ENCODE results near the gene TCF7L1. TPM values are rescaled to one million over a fixed set of nuclear protein-coding genes. Genes with fewer than 3 reads are reported as not detected.

Gene TCF7L1
- total RNA-seq, 8 experiments from 2014 or later = 1.4 to 10.1 (median 3.4) TPM

DNA sequence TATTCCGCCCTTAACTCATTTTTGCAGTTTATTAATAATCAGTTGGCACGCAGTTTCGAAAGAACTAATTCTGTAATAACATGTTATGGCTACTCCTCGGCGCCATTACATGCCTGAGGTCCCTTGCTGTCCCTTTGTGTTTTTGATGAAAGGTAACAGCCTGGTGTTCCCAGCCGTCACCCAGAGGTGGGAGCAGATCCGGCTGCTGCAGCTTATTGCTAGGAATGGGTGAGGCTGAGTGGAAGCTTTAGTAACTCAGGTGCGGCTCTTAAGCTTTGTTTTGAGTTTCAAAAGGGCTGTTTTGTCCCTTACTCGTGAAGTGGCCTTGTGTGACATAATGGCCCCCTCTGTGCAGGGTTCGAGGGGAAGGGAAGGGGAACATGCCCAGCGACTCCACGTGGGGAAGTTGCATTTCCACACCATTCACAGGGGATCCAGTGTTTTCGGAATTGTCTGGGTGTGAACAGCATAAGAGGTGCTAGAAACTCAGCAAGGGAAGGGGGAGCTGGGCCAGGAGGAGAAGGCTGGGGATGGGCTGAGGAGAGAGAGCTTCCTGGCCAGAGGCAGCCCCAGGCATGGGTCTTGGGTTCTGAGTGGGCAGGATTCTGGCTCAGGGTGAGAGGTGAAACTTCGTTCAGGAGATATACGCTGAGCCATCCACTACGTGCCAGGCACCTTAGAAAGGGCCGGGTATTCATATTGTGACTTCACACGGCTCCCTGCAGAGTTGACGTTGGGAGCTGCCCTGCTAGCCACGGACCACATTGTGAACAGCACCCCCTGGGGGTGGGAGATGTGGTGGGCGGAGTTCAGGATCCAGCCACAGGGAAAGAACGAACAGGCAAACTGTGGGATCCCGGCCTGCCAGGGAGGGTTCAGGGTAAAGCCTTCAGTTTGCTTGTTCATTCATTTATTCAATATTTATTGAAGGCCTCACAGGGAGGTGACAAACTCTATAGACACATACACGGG lies 110.2 kb downstream of the TCF7L1 start:
- H3K4me1 ChIP-seq (replicated peaks in 1 of 2) = peaks cover 27 to 31% of the 10 kb centered on the region in 2 donors
- in situ Hi-C loops (cut with MboI; ENCODE audit: low pct_unique_long_range_greater_than_20kb in 2 of 9, low sequenced_read_pairs in 9 of 9, unreplicated experiment in 9 of 9) = no loop called here
- ATAC-seq (replicated peaks in 6 of 8) = peak in 6 of 8 experiments; percentile 29 to 72 (median 38)
- H3K4me3 ChIP-seq = no peak overlapping the region
- H3K27ac ChIP-seq = no peak overlapping the region
- 74 to 100% (median 87%) methylated on average over 2 to 13 of the region's 24 CpGs; no CpG with 5 or more reads in 2 of the 10 experiments for WGBS, 10 experiments

DNA sequence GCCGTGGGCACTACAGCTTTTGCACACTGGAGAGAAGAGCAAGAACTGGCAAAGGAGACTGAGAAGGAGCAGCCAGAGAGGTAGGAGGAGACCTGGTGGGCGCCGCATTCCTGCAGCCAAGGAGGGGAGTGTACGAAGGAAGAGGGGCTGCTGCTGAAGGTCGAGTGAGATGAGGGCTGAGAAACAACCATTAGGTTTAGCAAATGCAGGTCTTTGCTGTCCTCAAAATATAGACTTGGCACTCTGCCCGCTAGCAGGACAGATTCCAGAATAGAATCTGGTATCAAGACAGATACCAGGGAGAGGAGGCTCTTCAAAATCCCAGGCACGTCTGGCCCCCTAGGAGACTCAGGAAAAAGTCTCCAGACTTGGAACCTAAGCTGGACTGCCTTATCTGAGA lies 111.6 kb downstream of the TCF7L1 start:
- in situ Hi-C loops (cut with MboI; ENCODE audit: low pct_unique_long_range_greater_than_20kb in 2 of 9, low sequenced_read_pairs in 9 of 9, unreplicated experiment in 9 of 9) = no loop called here
- Histone ChIP-seq H3K4me3 (no peak overlapping the region), H3K27ac (no peak overlapping the region), H3K4me1 (replicated peaks in 1 of 2) (peaks cover 36 to 40% of the 10 kb centered on the region in 2 donors)
- 83 to 100% (median 100%) methylated on average over 1 to 5 of the region's 7 CpGs; no CpG with 5 or more reads in 3 of the 10 experiments for WGBS, 10 experiments
- ATAC-seq (replicated peaks in 6 of 8) = no peak

- in situ Hi-C loops (cut with MboI; ENCODE audit: low pct_unique_long_range_greater_than_20kb in 2 of 9, low sequenced_read_pairs in 9 of 9, unreplicated experiment in 9 of 9) = no loop called here
- Histone ChIP-seq H3K4me1 (replicated peaks in 1 of 2) (peaks cover 36 to 40% of the 10 kb centered on the region in 2 donors), H3K4me3 (no peak overlapping the region), H3K27ac (no peak overlapping the region)
- WGBS, 10 experiments = 6 to 90% (median 60%) methylated on average over 1 to 4 of the region's 4 CpGs; no CpG with 5 or more reads in 3 of the 10 experiments
- ATAC-seq (replicated peaks in 6 of 8) = peak in 4 of 8 experiments; percentile 13 to 47 (median 24)
Measured at GRCh38 chr2:85245891-85246290, 112.7 kb downstream of the TCF7L1 start.

GRCh38 chr2:85246348-85246747 lies 113.2 kb downstream of the TCF7L1 start:
- H3K4me1 ChIP-seq (replicated peaks in 1 of 2) = peaks cover 36 to 40% of the 10 kb centered on the region in 2 donors
- no peak overlapping the region for H3K4me3 ChIP-seq
- WGBS, 10 experiments = 28 to 50% (median 37%) methylated on average over 2 to 4 of the region's 5 CpGs; no CpG with 5 or more reads in 7 of the 10 experiments
- in situ Hi-C loops (cut with MboI; ENCODE audit: low pct_unique_long_range_greater_than_20kb in 2 of 9, low sequenced_read_pairs in 9 of 9, unreplicated experiment in 9 of 9) = no loop called here
- H3K27ac ChIP-seq = no peak overlapping the region
- peak; percentile 20 to 85 (median 70) for ATAC-seq (replicated peaks in 6 of 8)

- ATAC-seq (replicated peaks in 6 of 8) = peak in 1 of 8 experiments; percentile 65
- H3K27ac ChIP-seq = no peak overlapping the region
- in situ Hi-C loops (cut with MboI; ENCODE audit: low pct_unique_long_range_greater_than_20kb in 2 of 9, low sequenced_read_pairs in 9 of 9, unreplicated experiment in 9 of 9) = no loop called here
- WGBS, 10 experiments = 0 to 83% (median 37%) methylated on average over 3 to 8 of the region's 8 CpGs; no CpG with 5 or more reads in 1 of the 10 experiments
- H3K4me1 ChIP-seq (replicated peaks in 1 of 2) = peaks cover 40 to 47% of the 10 kb centered on the region in 2 donors
- no peak overlapping the region for H3K4me3 ChIP-seq
Measured at GRCh38 chr2:85247610-85248009, 114.4 kb downstream of the TCF7L1 start.

GRCh38 chr2:85248773-85249509 lies 115.7 kb downstream of the TCF7L1 start:
- Histone ChIP-seq H3K4me1 (replicated peaks in 1 of 2) (peaks cover 45 to 54% of the 10 kb centered on the region in 2 donors), H3K4me3 (no peak overlapping the region), H3K27ac (no peak overlapping the region)
- ATAC-seq (replicated peaks in 6 of 8) = peak in 4 of 8 experiments; percentile 19 to 75 (median 52)
- 0 to 100% (median 40%) methylated on average over 1 to 7 of the region's 7 CpGs for WGBS, 10 experiments
- in situ Hi-C loops (cut with MboI; ENCODE audit: low pct_unique_long_range_greater_than_20kb in 2 of 9, low sequenced_read_pairs in 9 of 9, unreplicated experiment in 9 of 9) = no loop called here

- WGBS, 10 experiments = 0 to 100% (median 90%) methylated on average over 1 to 2 of the region's 2 CpGs; no CpG with 5 or more reads in 3 of the 10 experiments
- no peak overlapping the region for H3K27ac ChIP-seq
- no peak overlapping the region for H3K4me3 ChIP-seq
- ATAC-seq (replicated peaks in 6 of 8) = no peak
- in situ Hi-C loops (cut with MboI; ENCODE audit: low pct_unique_long_range_greater_than_20kb in 2 of 9, low sequenced_read_pairs in 9 of 9, unreplicated experiment in 9 of 9) = no loop called here
- peaks cover 56 to 65% of the 10 kb centered on the region in 2 donors for H3K4me1 ChIP-seq (replicated peaks in 1 of 2)
Measured at GRCh38 chr2:85250045-85250444, 116.9 kb downstream of the TCF7L1 start.

DNA sequence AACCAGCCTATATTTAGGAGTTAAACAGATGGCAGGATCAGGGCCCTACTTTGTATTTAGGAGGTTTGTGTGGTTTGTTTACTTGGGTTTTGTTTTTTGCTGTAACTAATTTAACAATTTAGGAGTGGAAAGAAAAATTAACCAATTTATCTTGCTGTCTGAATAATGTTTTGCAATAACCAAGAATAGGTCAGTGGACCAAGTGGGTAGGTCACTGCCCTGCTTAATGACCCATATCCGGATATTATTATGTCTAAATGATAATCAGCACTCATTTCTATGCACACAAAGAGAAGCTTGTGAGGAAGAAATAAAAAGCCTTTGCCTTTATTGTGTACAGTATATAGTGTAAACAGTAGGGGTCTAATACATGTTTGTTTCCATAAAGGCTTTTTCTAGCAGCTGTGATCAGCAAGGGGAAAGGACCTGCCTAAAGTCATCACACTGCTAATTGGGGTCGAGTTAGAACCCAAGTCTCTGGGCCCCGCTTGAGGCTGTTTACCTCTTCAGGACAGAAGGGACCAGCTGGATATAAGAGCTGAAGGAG lies 118.0 kb downstream of the TCF7L1 start:
- H3K4me1 ChIP-seq (replicated peaks in 1 of 2) = peaks cover 62 to 71% of the 10 kb centered on the region in 2 donors

DNA sequence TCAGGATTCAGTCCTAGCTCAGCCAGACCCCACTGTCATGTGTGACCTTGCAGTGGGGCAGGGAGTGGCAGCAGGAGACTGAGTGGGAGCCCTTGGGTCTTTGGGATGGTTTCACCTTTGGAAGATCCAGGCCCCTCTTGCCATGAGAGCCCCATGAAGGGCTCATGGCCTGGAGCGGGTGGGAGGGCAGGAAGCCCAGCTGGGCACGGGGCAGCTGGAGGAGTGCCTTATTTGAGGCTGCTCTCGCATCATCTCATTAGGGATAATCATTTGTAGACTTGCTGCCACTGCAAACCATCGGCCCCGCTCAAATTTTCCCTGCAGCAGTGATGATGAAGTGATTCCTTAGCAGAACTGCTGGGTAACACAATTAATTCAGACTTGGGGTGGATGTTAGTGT lies 120.7 kb downstream of the TCF7L1 start:
- 52 to 70% methylated on average over 2 to 3 of the region's 5 CpGs; no CpG with 5 or more reads in 8 of the 10 experiments for WGBS, 10 experiments
- in situ Hi-C loops (cut with MboI; ENCODE audit: low pct_unique_long_range_greater_than_20kb in 2 of 9, low sequenced_read_pairs in 9 of 9, unreplicated experiment in 9 of 9) = no loop called here
- Histone ChIP-seq H3K27ac (no peak overlapping the region), H3K4me3 (no peak overlapping the region), H3K4me1 (replicated peaks in 1 of 2) (peaks cover 47 to 59% of the 10 kb centered on the region in 2 donors)
- no peak for ATAC-seq (replicated peaks in 6 of 8)

More for the DNA sequence above, 118.0 kb downstream of the TCF7L1 start:
- in situ Hi-C loops (cut with MboI; ENCODE audit: low pct_unique_long_range_greater_than_20kb in 2 of 9, low sequenced_read_pairs in 9 of 9, unreplicated experiment in 9 of 9) = no loop called here
- WGBS, 10 experiments = 17 to 100% (median 73%) methylated on average over 1 to 2 of the region's 3 CpGs; no CpG with 5 or more reads in 5 of the 10 experiments
- ATAC-seq (replicated peaks in 6 of 8) = no peak
- Histone ChIP-seq H3K4me3 (no peak overlapping the region), H3K27ac (no peak overlapping the region)

- Histone ChIP-seq H3K4me1 (replicated peaks in 1 of 2) (peaks cover 50 to 59% of the 10 kb centered on the region in 2 donors), H3K4me3 (no peak overlapping the region), H3K27ac (peak overlapping the region in 1 of 2 donors; percentile 24)
- 46 to 100% (median 69%) methylated on average over 1 to 7 of the region's 11 CpGs for WGBS, 10 experiments
- in situ Hi-C loops (cut with MboI; ENCODE audit: low pct_unique_long_range_greater_than_20kb in 2 of 9, low sequenced_read_pairs in 9 of 9, unreplicated experiment in 9 of 9) = no loop called here
- no peak for ATAC-seq (replicated peaks in 6 of 8)
Measured at GRCh38 chr2:85254540-85255300, 121.5 kb downstream of the TCF7L1 start.

DNA sequence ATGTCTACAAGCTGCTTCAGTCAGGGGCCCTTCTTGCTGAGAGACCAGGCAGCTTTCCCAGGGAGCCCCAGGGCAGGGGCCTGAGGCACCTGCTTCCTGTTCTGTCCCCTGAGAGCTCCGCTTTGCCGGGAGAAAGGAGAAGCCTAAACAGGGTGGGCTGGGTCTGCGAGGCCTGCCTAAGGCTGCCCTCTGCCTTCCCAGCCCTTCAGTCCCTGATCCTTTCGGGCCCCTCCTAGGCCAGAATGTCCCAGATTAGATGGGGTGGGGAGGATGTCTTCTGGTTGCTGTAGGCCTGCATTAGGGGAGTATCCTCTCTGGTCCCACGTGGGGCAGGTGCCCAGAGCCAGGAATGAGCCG lies 122.2 kb downstream of the TCF7L1 start:
- peak in 6 of 8 experiments; percentile 5 to 50 (median 46) for ATAC-seq (replicated peaks in 6 of 8)
- 0 to 60% (median 0%) methylated on average over 1 of the region's 6 CpGs; no CpG with 5 or more reads in 7 of the 10 experiments for whole genome bisulfite sequencing, 10 experiments
- in situ Hi-C loops (cut with MboI; ENCODE audit: low pct_unique_long_range_greater_than_20kb in 2 of 9, low sequenced_read_pairs in 9 of 9, unreplicated experiment in 9 of 9) = no loop called here
- H3K4me1 ChIP-seq (replicated peaks in 1 of 2) = peaks cover 52 to 61% of the 10 kb centered on the region in 2 donors
- H3K27ac ChIP-seq = peak overlapping the region; percentile 38 to 68
- peak overlapping the region in 1 of 5 donors; percentile 15 for H3K4me3 ChIP-seq

Measured in motor neuron (in vitro differentiated cells).